Stimulated activated CD4-positive, alpha-beta T cell treated with anti-CD3 and anti-CD28 coated beads, Interleukin-2, amount 100 ng/mL, for 4 hours (primary cell): ENCODE measurements around the gene HAPLN1.

Experiments used
- DNase-seq: peaks from one replicate; pipeline ENCODE4 v3.0.0-alpha.2; 2020; ENCODE audit warnings: low read depth

The HAPLN1 gene

GRCh38 chr5:83718195-83718825 lies 2.3 kb downstream of the HAPLN1 start:
- no peak for DNase-seq

- no peak for DNase-seq
Measured at GRCh38 chr5:83715236-83716065, 5.2 kb downstream of the HAPLN1 start.

DNA sequence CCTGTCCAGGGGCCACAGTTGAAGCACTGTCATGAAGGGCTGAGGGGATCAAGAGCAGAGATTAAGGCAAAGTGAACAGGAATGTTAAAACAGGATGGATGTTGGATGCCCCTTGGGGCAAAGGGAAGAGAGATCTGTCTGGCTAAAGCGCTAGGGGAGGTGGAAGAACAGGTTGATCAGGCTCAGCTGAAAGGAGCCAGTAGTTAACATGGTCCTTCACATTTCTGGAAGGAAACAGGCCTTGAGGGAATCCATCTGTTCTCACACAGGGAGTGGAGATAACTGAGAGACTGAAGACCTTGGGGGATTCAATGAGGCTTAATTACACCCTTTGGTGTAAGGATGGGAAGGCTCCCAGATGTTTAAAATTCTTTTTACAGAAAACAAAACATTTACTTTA lies 5.8 kb downstream of the HAPLN1 start:
- no peak for DNase-seq

- no peak for DNase-seq
Measured at GRCh38 chr5:83711982-83712601, 8.6 kb downstream of the HAPLN1 start.

DNA sequence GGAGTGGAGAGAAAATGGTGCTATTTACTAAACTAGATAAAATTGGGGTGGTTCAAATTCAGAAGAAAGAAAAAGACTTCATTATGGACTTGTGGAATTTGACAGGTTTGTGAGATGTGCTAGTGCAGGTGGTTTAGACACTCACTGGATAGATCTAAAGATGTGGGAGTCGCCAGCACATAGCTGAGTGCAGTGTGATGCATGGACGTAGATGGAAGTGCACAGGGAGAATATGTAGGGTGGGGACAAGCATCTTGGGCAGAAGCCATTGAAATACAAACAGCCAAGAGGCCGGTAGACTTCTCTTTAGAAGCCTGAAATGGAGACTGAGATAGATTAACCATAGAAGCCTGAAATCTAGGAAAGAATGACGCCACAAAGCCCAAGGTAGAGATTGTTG lies 10.7 kb downstream of the HAPLN1 start:
- DNase-seq = no peak

- no peak for DNase-seq
Measured at GRCh38 chr5:83708170-83708569, 12.5 kb downstream of the HAPLN1 start.

GRCh38 chr5:83703059-83703458 lies 17.6 kb downstream of the HAPLN1 start:
- no peak for DNase-seq

- no peak for DNase-seq
Measured at GRCh38 chr5:83701886-83702285, 18.8 kb downstream of the HAPLN1 start.

- no peak for DNase-seq
Measured at GRCh38 chr5:83689881-83690280, 30.8 kb downstream of the HAPLN1 start.

DNA sequence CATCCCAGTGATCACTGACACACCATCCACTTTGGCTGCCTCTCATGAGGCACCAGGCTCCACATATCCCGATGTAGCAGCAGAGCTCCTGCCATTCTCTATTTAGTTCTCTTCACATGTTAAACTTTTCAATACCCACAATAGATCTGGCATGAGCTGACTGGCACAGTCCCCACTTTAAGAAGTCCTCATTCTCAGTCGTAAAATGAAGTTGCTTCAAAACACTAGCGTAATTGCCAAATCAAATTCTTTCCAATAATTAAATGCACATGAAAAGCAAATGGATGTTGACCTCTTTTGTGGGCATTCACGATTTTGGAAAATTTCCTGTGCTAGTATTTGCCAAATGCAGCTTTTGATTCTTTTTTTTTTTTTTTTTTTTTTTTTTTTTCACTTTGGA lies 32.4 kb downstream of the HAPLN1 start:
- no peak for DNase-seq

GRCh38 chr5:83687124-83687619 lies 33.5 kb downstream of the HAPLN1 start:
- no peak for DNase-seq

GRCh38 chr5:83686251-83686650 lies 34.4 kb downstream of the HAPLN1 start:
- DNase-seq = no peak

GRCh38 chr5:83683836-83684235 lies 36.8 kb downstream of the HAPLN1 start:
- no peak for DNase-seq

DNA sequence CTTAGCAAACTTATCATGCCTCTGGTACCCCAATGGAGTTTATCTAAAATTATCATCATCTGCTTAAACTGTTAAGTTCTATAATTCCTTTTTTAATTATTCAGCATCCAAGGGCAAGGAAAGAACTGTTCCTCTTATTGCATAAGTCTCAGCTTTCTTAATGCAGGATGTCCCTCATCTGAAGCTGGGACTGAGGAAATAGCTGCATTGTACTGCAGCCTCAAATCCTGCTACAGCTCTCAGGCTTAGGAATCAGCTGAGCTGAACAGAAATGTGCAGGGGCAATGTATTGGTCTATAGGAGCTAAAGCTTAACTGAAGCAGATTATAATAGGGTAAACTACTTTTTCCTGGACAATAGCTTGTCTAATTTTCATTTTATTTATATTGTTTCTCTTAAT lies 48.0 kb downstream of the HAPLN1 start:
- DNase-seq = no peak

- no peak for DNase-seq
Measured at GRCh38 chr5:83672158-83672557, 48.5 kb downstream of the HAPLN1 start.

DNA sequence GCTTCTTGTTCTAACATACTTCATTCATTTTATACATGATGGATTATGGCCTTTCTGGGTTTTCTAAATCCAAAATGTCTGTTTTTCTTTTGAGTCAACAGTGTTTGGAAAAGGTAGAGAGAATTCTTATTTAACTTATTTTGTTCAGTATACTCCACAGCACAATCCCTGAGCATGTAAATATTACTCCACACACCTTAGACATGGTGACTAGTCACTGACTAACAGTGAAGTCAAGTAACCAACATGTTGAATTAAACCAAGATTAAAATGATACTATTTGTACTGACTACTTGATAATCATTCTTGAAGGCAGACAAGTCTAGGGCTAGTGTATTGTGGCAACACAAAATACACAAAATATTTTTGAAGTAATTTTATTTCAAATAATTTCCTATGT lies 55.0 kb downstream of the HAPLN1 start:
- DNase-seq = no peak

DNA sequence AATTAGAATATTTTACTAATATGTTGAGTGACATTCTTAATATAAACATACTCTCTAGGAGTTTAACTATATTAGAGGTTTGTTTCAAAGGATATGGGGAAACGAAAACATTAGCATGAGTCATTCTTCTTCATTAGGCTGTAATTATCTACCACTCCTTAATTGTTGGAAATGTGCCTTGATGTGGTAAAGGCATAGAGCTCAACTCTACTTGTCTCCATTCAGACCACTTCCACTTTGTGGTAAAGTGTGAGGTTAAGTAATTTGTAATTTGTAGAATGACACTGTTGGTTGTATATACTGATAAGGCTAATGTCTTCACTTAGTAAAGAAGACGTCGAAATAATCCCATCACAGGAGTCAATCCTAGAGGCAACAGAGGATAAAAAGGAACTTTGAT lies 58.1 kb downstream of the HAPLN1 start:
- DNase-seq = no peak

DNA sequence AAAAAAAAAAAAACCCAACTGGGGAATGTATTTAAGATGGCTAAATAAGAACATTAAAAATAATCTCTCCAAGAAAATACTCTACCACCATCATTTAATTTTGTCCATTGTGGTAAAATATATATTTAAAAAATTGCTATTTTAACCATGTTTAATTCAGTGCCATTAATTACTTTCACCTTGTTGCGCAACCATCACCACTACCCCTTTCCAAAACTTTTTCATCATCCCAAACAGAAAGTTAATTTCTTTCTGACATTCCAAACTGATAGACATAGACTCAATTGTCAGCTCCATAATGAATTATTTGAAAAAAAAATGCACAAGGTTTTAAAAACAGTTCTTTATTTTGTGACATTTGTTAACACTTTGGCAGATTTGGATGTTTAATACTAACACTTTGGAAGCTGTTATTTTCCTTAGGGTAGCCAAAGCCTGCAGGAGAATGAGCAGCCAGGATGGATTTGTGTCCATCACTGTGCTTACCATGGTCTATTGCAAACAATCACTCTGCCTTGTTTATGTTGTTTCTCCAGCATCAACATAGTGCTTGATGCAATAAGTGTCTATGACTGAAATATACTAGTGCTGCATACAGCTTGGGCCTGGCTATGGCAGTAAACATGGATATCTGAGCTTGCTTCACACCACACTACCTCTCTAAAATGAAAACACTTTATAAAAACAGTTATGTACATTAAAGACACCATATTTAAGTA lies 62.7 kb downstream of the HAPLN1 start:
- DNase-seq = no peak

- DNase-seq = no peak
Measured at GRCh38 chr5:83654427-83654994, 66.1 kb downstream of the HAPLN1 start.

DNA sequence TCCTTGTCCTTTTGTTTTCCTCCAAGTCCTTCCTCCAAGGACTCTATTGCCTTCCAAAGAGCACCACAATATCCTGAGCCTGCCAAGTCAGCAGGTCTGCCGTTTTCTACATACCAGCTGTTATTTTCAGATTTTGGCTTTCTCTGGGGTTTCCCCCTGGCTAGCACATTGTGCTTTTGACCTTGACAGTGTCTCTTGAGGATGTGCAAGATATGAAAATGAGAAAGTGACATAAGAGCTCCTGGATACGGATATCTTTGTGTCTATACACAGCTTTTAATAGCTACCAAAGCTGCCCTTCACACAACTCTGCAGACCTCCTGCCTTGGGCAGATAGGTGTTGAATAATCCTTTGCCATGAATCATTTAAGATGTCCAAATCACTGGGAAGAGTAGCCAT lies 67.0 kb downstream of the HAPLN1 start:
- DNase-seq = no peak

DNA sequence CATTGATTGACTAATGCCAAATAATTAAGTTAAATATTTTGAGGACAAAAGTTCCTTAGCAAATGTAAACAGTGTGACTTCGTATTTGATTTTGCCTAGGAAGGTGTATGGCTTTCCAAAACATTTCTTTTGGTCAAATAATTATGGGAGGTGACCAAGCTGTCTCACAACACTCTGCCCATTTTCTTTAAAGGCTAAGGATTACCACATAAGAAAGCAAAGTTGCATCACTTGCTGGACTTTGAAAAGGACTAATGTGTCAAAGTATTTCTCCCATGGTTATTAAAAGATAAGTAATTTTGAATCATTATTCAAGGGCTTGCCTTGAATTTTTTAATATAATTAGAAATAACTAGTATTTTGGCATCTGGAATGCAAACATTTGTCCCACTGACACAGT lies 74.7 kb downstream of the HAPLN1 start:
- no peak for DNase-seq

DNA sequence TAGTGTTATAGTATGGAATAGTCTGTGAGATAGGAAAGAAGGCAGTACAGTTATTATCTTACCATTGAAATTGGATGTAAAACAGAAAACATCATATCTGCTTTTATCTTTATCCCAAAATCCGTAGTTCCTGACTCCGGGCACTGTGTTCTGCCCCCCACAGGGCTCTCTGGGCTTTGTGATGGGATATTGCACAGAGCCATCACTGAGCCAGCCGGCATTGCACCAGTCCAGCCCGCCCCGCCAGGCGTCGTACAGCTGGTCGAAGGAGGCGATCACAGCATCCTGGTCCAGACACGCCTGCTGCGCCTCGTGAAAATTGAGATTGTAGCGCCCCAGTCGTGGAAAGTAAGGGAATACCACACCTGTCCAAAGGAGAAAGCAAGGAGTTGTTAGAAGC lies 76.4 kb downstream of the HAPLN1 start:
- DNase-seq = no peak
